OCI-LY7 (cell line): ENCODE data around the gene LIPC. TPM values are rescaled to one million over a fixed set of nuclear protein-coding genes. Genes with fewer than 3 reads are reported as not detected.
A peak's percentile ranks its signal among the peaks of the same experiment; 100 is the strongest.

Experiments
- BruUV-seq: library from RNA; stranded (reverse); fragments of 400-500 nt; replicated peaks from 2 replicates; lab custom pipeline; 2021; lab: Mats Ljungman, UMichigan
- CTCF ChIA-PET: fragments of 300-600 bp; sonication (Branson Sonifier 250); formaldehyde crosslinking; loops from one replicate; lab custom pipeline; 2022; ENCODE audit warnings: antibody characterized with exemption; ENCODE audit not compliant: unreplicated experiment; lab: Charles Lee
- POLR2A ChIA-PET: fragments of 300-600 bp; sonication (Branson Sonifier 250); formaldehyde crosslinking; loops from one replicate; lab custom pipeline; 2022; ENCODE audit warnings: antibody characterized with exemption; lab: Charles Lee
- DNase-seq: peaks from one replicate; pipeline ENCODE4 v3.0.0-alpha.2; 2015; ENCODE audit warnings: low spot score
- H2AFZ ChIP-seq: fragments of 200-600 bp; sonication (generic), shearing (Covaris generic); 2 replicates; pipeline ENCODE4 v1.6.1; 2014; ENCODE audit warnings: mild to moderate bottlenecking, antibody characterized with exemption, low read length, moderate library complexity
- H3K27ac ChIP-seq: fragments of 200-600 bp; sonication (generic); 2 replicates; pipeline ENCODE4 v1.5.1; 2014; ENCODE audit warnings: mixed run types, low read depth, mild to moderate bottlenecking, moderate library complexity, low read length, inconsistent platforms; ENCODE audit not compliant: poor library complexity, severe bottlenecking
- H3K36me3 ChIP-seq: fragments of 200-600 bp; sonication (generic); 2 replicates; pipeline ENCODE4 v1.6.1; 2014; ENCODE audit warnings: mild to moderate bottlenecking, antibody characterized with exemption, low read length, moderate library complexity, mixed read lengths; ENCODE audit not compliant: insufficient read depth
- H3K4me1 ChIP-seq: fragments of 200-600 bp; sonication (generic); 2 replicates; pipeline ENCODE4 v1.5.1; 2014; ENCODE audit warnings: mild to moderate bottlenecking, low read length; ENCODE audit not compliant: insufficient read depth, poor library complexity, severe bottlenecking
- H3K4me2 ChIP-seq: fragments of 200-600 bp; sonication (generic); 2 replicates; pipeline ENCODE4 v1.6.1; 2014; ENCODE audit warnings: mild to moderate bottlenecking, low read length
- H3K4me3 ChIP-seq: fragments of 200-600 bp; sonication (generic); 2 replicates; pipeline ENCODE4 v1.5.1; 2014; ENCODE audit warnings: mild to moderate bottlenecking, low read depth, low read length; ENCODE audit not compliant: poor library complexity, severe bottlenecking
- H3K79me2 ChIP-seq: fragments of 200-600 bp; sonication (generic); 2 replicates; pipeline ENCODE4 v1.6.1; 2016; ENCODE audit warnings: low read depth, mild to moderate bottlenecking, low read length, moderate library complexity, mixed read lengths; ENCODE audit not compliant: insufficient read depth
- H3K9me2 ChIP-seq: fragments of 200-600 bp; sonication (generic); 2 replicates; pipeline ENCODE4 v1.6.1; 2016; ENCODE audit warnings: mild to moderate bottlenecking, low read length, mixed read lengths; ENCODE audit not compliant: insufficient read depth
- H3K9me3 ChIP-seq: fragments of 200-600 bp; sonication (generic); 2 replicates; pipeline ENCODE4 v1.6.1; 2014; ENCODE audit warnings: mild to moderate bottlenecking, mixed run types, low read length, mixed read lengths
- H4K20me1 ChIP-seq: fragments of 200-600 bp; sonication (generic); 2 replicates; pipeline ENCODE4 v1.6.1; 2014; ENCODE audit warnings: mild to moderate bottlenecking, antibody characterized with exemption, low read length, moderate library complexity, mixed read lengths; ENCODE audit not compliant: insufficient read depth
- EZH2phosphoT487 ChIP-seq: fragments of 200-600 bp; sonication (generic); IDR thresholded peaks from 2 replicates; pipeline ENCODE4 v1.6.1; 2018; ENCODE audit warnings: low read depth, borderline replicate concordance, mild to moderate bottlenecking, mixed run types, antibody characterized with exemption, low read length, moderate library complexity, mixed read lengths
- intact Hi-C: fragments of 100-400 bp; cut with micrococcal nuclease; formaldehyde crosslinking; loops from one replicate; pipeline ENCODE4 v1.10.0; 2022; ENCODE audit not compliant: unreplicated experiment
- total RNA-seq, 2 experiments: library from RNA; depleted of rRNA in 1 of 2; stranded (reverse); fragments of >200 nt in 1 of 2; shearing (Covaris generic) in 1 of 2; gene quantifications; 2 replicates each; pipeline ENCODE4 v1.2.3, GENCODE V29; 2014 to 2022
- TF ChIP-seq, protein P1 (sequence below): fragments of 200-600 bp; sonication (generic); conservative IDR thresholded peaks from 2 replicates; pipeline ENCODE4 v1.5.1; 2014; ENCODE audit warnings: mild to moderate bottlenecking, antibody characterized with exemption, low read length, moderate library complexity, mixed read lengths

LIPC gene
- total RNA-seq, 2 experiments from 2014 or later: 0.50 TPM; not detected in 1

DNA sequence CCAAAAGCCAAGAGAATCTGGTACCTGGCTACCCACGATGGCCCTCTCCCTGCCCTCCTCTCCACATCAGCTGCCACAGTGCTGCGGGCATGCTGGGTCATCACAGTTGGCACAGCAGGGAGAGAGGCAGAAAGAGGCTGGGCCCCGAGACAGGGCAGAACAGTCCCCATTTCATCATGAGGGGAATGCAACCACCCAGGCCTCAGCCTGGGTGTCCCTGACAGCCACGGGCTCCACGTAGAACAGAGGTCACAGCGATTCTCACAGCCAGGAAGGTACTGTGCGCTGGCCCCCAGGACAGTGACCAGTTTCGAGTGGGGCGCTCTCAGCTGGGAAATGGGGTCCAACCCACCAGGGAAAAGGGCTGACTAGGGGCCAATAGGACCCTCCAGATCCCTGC, 6.3 kb downstream of the LIPC start:
- TF ChIP-seq, protein P1, sequence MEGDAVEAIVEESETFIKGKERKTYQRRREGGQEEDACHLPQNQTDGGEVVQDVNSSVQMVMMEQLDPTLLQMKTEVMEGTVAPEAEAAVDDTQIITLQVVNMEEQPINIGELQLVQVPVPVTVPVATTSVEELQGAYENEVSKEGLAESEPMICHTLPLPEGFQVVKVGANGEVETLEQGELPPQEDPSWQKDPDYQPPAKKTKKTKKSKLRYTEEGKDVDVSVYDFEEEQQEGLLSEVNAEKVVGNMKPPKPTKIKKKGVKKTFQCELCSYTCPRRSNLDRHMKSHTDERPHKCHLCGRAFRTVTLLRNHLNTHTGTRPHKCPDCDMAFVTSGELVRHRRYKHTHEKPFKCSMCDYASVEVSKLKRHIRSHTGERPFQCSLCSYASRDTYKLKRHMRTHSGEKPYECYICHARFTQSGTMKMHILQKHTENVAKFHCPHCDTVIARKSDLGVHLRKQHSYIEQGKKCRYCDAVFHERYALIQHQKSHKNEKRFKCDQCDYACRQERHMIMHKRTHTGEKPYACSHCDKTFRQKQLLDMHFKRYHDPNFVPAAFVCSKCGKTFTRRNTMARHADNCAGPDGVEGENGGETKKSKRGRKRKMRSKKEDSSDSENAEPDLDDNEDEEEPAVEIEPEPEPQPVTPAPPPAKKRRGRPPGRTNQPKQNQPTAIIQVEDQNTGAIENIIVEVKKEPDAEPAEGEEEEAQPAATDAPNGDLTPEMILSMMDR: no peak
- Histone ChIP-seq H3K27ac (no peak overlapping the region), H3K79me2 (no peaks in the 10 kb centered on the region), H4K20me1 (no peaks in the 10 kb centered on the region), H3K36me3 (no peaks in the 10 kb centered on the region), H3K4me2 (no peak overlapping the region), H3K9me3 (no peaks in the 10 kb centered on the region), H3K9me2 (no peaks in the 10 kb centered on the region), H3K4me3 (no peak overlapping the region), H3K4me1 (no peaks in the 10 kb centered on the region), H2AFZ (no peak overlapping the region)
- POLR2A ChIA-PET: no interaction called here
- BruUV-seq: no TSS peak
- CTCF ChIA-PET: no interaction called here
- intact Hi-C loops: no loop called here
- no peak for DNase-seq

DNA sequence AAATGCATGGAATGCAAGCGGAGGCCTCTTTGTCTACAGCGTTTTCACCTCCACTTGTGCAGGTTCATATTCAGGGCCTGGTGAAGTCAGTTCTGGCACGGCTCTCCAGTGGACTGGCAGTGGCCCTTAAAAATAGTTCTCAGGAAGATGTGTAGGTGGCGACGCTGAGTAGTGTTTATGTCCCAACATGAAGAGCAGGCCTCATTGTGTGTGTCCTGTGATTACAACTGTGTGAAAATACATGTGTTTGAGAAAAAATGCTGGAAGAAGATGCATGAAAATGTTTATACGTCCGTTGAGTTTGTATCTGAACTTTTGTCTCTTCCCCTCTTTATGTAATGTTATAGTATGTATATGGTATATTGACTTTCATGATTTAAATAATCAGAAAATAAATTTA, 7.2 kb downstream of the LIPC start:
- no peaks in the 10 kb centered on the region for H3K79me2 ChIP-seq
- intact Hi-C loops: no loop called here
- H2AFZ ChIP-seq: no peak overlapping the region
- CTCF ChIA-PET: no interaction called here
- no peak overlapping the region for H3K27ac ChIP-seq
- no peak overlapping the region for H3K4me2 ChIP-seq
- no peaks in the 10 kb centered on the region for H4K20me1 ChIP-seq
- no peaks in the 10 kb centered on the region for H3K9me3 ChIP-seq
- no peak for TF ChIP-seq EZH2phosphoT487
- TF ChIP-seq, protein P1: peak; percentile 72
- no peaks in the 10 kb centered on the region for H3K36me3 ChIP-seq
- no peak overlapping the region for H3K4me3 ChIP-seq
- no peaks in the 10 kb centered on the region for H3K9me2 ChIP-seq
- H3K4me1 ChIP-seq: no peaks in the 10 kb centered on the region
- BruUV-seq: no TSS peak
- peak; percentile 46 for DNase-seq
- POLR2A ChIA-PET: no interaction called here

DNA sequence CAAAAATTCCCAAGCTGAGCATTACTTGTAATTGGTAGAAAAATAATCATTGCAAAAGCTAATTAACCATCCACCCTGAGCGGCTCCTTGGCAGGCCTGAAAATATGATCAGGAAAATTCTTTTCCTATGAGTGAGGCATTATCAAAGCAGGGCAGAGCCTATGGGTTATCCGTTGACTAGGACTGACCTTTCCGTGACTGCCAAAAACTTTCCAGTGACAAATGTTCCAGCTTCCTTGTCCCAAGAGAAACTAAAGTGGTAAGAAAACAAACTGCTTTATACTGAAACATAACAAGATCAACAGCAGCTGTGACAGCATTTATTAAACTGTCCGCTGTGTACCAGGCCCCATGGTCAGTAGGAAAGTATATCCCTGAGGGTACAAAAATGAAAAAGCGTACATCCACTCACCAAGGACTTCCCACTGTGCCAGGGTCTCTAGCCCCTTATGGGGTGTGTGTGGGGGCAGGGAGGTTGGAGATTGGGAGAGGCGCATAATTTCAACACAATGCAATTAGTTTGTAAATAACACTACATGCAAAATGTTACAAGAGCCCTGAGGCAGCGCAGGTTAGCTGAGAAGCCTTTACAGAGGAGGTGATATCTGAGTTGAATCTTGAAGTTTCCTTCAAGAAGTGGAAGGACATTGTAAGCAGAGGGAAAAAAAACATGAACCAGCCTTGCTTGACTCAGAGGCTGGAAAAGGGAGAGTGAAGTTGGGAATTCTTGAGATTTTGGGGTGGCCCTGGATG, 8.5 kb downstream of the LIPC start:
- Histone ChIP-seq H3K27ac (no peak overlapping the region), H3K4me3 (no peak overlapping the region), H4K20me1 (no peaks in the 10 kb centered on the region), H3K79me2 (no peaks in the 10 kb centered on the region), H3K9me2 (no peaks in the 10 kb centered on the region), H2AFZ (no peak overlapping the region), H3K4me1 (no peaks in the 10 kb centered on the region), H3K4me2 (no peak overlapping the region), H3K36me3 (no peaks in the 10 kb centered on the region), H3K9me3 (no peaks in the 10 kb centered on the region)
- TF ChIP-seq, protein P1: no peak
- TF ChIP-seq EZH2phosphoT487: no peak
- no peak for DNase-seq
- POLR2A ChIA-PET: no interaction called here
- CTCF ChIA-PET: no interaction called here
- intact Hi-C loops: no loop called here
- no TSS peak for BruUV-seq
